ENCODE measurements around the gene NTRK2. TPM values are rescaled to one million over a fixed set of nuclear protein-coding genes. Genes with fewer than 3 reads are reported as not detected.
A peak's percentile ranks its signal among the peaks of the same experiment; 100 is the strongest.

Gene NTRK2
- polyA plus RNA-seq, 1 donor, result 17.6 TPM

DNA sequence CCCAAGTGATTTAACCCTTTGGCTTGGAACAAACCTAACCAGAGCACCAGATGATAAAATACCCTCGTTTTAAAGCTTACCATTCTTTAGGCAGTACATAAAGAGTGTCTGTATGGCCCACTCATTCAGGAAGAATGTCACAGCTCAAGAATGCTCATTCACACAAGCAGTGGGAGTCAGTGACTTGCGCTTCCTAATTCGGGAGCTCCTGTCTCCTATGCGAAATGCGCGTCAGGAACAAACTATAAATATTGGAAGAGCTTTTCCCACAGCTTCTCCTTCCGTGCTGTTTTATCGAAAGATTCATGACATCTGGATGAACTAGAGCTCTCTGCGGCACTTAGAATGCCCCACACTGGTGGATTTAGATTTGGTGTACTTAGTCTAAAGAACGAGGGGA is 66.6 kb downstream of the NTRK2 start:
- no peak for DNase-seq (ENCODE audit: low read depth)

DNA sequence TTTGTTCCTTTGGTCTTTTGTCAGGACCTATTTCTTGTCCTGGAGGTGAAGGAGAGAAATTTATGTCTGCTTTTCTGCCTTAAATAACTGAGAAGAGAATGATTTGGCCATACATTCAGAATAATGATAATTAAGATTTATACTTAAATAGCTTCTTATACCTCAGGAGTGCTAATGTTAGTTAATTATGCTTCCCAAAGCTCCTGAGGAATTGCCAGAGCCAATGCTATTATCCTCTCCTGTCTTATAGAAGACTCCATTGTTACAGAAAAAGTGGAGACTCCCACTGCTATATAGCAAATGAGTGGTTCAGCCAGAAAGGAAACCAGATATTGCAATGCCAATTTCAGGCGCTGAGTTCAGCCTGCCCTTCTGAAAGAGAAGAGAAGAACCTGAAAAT is 67.0 kb downstream of the NTRK2 start:
- no peak for DNase-seq (ENCODE audit: low read depth)

DNA sequence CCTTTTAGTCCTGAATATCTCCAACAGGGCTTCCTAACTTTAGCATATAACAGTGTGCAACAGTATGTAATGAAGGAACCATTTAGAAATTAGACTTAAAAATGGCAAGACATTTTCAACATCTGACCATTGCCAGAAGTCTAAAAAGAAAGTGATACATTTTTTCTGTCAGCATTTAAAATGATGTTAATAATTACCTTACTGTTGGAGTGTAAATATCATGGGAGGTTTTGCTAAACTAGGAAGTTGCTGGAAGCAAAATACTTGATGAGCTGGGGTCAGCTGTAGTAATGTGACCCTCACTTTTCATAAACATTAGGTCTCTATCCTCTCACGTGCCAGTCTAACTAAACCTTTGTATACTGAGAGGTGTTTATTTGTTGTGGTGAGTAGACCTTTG is 68.8 kb downstream of the NTRK2 start:
- no peak for DNase-seq (ENCODE audit: low read depth)

DNA sequence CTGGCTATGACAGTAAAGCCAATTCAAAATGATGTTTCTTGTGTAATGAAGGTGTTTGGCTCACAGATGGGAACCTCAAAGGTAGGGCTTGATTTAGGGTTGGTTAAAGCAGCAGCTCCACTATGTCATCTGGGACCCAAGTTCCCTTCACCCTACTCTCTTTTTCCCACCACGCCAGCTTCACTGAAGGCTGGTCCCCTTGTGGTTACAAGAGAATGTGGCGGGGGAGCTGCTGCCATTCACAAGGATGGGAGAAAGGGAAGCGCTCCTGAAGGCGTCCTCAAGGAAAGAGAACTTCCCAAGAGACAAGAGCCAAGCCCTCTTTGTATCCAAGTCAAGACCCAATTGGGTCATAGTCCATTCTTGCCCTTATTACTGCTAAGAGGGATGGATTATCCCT is 72.7 kb downstream of the NTRK2 start:
- DNase-seq (ENCODE audit: low read depth), result no peak

DNA sequence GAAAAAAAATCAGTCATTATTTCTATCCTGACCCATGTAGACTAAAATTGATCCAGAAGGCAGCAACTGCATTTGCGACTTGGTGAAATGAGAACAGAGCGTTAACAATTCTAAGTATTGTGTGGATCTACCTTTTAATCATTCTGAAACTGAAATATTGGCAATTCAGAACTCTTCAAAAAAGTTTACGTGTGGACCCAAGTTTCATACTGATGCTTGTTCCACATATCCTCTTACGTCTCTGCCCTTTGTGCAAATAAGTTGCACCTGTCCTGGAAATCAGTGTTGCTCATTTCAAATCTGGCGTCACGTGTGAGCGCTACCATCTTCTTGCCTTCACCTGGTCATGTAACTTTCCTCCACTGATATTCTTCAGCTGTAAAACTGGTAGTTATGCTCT is 74.7 kb downstream of the NTRK2 start:
- DNase-seq (ENCODE audit: low read depth), result no peak

DNA sequence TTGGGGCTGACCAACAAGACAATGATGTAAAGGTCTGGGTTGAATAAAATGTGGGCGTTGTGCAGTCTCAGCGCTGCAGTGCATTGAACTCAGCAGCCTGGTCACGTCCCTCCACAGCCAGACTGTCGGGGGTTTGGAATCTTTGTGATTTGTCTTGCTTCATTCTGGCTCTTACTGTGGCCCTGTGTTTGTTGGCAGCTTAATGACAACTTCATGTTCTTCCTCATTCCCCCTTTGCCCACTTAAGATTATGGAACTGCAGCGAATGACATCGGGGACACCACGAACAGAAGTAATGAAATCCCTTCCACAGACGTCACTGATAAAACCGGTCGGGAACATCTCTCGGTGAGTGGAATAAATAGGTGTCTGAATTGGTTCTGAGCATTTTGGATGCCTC is 75.2 kb downstream of the NTRK2 start:
- DNase-seq (ENCODE audit: low read depth), result no peak

DNA sequence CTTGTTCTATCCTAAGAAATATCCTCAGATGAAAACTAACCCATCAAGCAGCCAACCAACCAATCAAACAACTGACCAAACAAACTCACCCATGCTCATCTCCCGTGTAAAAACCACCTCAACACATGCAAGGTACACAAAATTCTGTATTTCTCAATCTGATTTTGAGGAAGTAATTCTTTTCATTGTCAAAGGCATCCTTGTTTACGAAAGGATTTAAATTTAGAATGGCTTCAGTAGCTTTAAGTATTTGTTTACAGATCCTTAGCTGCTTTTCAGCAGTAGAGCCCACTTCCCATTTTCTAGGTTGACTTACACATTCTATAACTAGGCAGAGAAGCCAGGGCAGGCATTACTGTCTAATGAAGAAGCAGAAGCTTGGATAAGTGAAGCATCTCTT is 78.6 kb downstream of the NTRK2 start:
- DNase-seq (ENCODE audit: low read depth), result no peak

DNA sequence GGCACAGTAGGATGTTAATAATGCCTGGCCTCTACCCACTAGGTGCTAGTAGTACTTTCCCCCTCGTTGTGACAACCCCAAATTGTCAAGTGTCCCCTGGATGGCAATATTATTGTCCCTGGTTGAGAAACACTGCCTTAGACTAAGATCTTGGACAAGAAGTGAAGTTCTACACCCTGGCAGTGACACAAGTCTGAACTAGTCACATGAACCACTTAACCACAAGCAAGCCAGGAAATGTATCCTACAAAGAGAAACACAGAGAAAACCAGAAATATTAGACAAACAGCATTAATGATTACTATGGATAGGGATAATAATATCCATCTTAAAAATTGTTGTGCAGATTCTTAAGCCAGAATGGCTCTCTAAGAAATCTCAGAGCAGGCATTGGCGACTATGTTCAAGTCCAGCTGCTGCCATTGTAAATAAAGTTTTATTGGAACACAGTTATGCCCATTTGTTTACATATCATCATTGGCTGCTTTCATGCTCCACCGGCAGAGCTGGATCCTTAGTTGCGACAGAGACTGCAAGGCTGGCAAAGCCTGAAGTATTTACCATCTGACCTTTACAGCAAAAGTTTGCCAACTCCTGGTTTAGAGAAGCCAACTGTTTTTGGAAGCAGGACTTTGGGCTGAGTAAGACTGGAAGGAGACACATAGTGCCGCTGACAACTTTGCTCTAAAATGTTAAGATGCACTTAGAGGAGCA is 80.8 kb downstream of the NTRK2 start:
- no peak for DNase-seq (ENCODE audit: low read depth)

DNA sequence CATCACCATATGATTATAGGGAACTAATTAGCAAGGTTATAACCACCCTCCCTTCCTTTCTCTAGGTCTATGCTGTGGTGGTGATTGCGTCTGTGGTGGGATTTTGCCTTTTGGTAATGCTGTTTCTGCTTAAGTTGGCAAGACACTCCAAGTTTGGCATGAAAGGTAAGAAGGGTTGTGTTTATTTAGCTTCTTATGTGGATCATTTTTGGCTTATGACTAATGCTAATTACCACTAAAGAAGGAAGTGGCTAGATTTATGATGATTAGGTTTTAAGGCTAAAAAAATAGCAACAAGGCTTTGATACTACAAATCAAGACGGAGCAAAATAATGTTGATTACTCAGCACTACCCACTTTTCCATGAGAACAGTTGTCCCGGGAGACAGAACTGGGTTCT is 82.4 kb downstream of the NTRK2 start:
- no peak for DNase-seq (ENCODE audit: low read depth)

DNA sequence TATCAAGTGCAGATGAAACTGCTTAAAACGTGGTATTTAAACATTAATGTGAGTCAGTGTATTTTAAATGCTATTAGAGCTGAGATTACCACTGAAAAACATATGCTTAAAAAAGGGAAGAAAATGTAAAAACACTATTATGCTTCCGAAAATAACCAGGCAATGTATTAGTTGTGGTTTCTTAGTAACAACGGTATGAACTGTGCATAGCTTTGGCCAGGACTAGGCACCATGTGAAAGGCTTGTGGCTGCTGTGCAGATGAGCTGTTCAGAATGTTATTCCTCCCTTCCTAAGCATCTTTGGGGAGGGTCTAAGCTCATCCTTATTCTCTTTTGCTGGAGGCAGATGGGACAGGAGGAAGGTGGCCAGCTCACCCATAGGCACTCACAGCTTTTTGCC is 84.9 kb downstream of the NTRK2 start:
- no peak for DNase-seq (ENCODE audit: low read depth)

DNA sequence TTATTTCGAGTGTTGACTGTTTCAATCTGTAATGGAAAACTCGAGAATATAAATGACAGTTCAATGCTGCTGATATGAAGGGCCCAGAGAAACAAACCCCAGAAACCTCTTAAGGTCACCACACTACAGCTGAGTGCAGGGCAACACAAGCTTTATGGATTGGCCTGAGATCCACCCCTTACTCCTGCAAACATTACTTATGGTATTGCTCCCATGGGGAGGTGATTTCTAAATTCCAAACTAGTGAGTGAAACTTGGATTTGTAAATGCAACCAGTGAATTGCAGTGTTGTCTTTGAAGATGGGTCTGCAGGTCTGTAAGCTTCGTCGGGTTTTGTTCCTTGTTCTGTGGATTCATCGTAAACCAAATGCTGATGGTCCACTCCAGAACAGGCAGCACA is 85.4 kb downstream of the NTRK2 start:
- DNase-seq (ENCODE audit: low read depth), result no peak

DNA sequence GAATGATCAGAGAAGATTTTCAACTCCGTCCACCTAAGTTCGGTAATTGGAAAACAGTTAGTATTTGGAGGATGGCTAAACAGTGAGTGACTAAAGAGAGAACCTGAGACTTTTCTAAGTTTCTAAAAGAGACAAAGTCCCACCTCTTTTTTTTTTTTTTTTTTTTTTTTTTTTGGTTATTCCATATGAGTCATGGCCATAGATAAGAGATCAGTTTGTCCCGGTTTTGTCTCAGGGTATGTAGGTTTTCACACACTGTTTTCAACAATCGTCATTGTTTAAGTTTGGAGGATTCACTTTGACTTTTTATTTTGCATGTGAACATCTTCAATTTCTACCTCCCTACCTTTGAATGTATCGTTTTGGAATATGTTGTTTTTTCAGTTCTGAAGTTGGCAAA is 85.9 kb downstream of the NTRK2 start:
- DNase-seq (ENCODE audit: low read depth), result no peak

DNA sequence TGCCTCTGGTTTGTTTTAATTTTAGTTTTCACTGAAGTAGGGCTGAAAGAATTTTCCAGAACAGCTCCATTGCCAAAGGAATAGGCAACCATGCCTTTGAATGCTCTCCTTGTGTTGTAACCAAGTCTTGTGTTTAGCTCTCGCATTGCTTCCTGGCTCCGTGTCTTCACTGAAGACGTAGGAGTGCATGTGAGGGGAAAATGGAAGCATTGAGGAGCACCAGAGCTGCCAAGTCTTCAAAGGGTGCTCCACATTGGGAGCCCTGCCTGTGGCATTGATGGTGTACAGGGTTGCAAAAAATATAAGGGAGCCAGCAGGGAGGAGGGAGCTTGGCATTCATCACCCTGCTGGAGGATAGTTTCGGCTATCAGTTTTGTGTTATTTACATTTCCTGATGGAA is 86.6 kb downstream of the NTRK2 start:
- no peak for DNase-seq (ENCODE audit: low read depth)

DNA sequence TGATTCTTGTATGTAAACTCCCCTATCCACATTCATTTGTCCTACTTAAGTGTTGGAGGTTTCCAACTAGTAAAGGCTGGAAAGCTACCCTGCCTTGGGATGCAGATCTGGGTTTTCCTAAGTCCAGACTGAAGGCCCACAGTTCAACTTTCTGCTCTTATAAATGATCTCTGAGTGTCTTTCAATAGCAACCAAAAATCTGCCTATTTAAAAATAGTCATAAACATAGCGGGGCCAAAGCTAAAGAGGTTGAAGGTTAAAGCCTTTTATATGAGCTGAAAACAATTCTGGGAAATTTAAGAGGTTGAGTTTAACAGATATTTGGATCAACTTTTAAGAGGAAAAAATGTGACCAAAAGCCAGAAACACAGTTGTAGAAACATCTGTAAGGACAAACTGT is 87.2 kb downstream of the NTRK2 start:
- DNase-seq (ENCODE audit: low read depth), result peak; percentile 91

DNA sequence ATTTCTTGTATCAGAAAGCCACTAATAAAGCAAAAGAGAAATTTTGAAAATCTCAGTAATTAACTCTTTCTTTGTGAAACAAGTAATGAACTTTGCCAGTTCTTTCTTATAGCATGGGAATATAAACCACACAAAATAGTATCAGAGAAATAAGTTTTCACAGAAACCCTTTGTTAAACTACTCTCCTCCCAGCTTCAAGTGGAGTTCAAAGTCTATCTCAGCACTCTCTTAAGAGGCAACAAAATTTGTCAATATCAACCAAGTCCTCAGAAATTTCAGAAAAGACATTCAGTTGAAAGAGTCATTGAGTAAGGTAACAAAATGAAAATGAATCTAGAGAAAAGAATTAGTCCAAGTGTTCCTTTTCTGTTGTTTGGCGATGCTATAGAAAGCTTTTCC is 89.3 kb downstream of the NTRK2 start:
- no peak for DNase-seq (ENCODE audit: low read depth)

DNA sequence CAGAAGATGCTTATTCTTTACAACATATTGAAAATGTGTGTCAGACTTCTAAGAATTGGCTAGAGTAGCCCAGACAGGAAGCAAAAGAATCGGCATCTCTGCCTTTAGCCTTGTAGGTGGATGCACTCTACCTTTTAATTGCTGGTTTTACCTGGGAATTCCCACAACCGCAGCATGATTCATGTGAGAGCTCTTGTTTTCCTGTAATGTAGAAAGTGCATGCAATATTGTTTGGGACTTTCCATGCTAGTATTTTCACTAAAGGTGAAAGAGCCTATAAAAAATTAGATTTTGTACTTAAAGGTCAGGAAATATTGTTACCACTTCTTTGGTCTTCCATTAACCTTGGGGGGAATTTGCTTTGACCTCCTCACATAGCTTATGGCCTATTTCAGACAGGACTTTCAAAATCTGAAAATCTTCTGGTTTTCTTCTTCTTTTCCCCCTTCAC is 89.8 kb downstream of the NTRK2 start:
- no peak for DNase-seq (ENCODE audit: low read depth)

DNA sequence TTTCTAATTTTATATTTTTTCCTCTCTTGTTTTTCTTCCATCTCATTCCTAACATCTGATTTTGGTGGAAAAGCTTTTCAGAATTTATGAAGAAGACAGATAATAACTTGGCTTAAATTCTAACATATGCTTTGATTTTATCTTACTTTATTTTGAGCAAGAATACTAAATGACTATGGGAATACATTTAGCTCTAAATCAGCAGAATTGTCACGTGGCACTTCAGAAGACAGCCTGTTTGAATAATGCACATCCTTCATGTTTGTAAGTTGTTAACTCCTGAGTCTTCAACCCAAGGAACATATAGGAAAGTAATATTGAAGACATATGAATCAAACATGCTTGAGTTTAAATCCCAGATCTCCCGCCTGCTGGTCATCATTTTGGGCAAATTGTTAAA is 90.3 kb downstream of the NTRK2 start:
- no peak for DNase-seq (ENCODE audit: low read depth)

DNA sequence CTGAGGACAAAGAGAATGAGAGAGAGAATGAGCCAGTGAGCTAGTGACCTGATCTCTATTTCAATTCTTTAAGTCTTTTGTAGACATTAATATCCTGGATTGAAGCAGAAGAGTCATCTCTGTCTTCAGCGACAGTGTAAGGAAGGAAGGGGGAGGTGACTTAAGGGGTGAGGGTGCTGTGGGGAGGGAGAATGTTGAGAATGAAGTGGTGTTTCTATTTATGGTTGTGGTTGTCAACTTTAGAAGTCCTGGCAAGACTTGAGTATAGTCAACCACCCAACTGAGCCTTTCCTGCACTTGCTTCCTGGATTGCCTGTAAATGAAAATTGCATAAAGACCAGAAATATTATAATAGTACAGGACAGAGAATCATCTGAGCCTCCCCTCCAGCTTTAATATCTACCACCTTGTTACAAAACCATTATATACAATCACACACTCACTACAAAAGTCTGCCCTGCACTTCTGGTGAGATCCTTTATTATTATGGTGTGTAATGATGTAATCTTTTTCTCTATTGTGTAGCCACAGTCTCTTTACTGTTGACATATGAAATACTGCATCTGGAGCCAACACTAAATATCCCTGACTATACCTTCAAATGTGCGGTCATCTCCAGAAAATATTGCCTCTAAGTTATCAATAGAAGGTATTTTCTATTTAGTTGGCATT is 91.7 kb downstream of the NTRK2 start:
- no peak for DNase-seq (ENCODE audit: low read depth)

DNA sequence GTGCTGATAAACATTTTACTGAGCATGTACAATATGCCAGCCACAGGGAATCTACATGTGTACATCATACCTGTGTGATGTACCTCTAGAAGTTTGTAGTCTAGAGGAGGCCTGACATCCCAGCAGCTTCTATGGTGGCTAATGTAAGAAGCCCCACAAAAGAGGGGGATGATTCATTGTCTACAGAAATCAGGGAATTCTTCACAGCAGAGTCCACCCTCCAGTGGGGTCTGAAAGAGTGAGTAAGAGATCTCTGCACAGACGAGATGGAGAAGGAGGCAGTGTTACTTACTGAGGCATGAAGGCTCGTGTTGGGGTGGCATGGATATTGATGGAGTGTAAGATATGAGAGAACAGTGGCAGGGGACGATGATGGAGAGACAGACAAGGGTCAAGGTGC is 103.0 kb downstream of the NTRK2 start:
- no peak for DNase-seq (ENCODE audit: low read depth)

DNA sequence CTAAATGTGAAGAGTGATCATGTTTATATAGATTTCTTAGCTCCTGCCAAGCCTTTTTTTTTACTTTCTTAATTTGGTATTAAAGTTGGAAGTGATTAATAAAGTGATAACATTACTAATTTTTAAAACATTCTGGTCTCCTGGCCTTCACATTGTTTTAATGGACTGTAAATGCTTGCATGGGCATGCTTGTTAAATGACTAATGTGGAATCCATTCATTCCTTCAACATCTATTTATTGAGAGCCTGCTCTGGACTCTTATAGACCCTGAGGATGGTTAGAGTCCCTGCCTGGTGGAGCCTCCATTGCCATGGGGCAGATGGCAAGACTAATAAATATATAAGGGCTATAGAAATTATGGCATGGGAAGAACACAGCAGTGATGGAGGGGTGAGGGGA is 103.5 kb downstream of the NTRK2 start:
- DNase-seq (ENCODE audit: low read depth), result no peak

DNA sequence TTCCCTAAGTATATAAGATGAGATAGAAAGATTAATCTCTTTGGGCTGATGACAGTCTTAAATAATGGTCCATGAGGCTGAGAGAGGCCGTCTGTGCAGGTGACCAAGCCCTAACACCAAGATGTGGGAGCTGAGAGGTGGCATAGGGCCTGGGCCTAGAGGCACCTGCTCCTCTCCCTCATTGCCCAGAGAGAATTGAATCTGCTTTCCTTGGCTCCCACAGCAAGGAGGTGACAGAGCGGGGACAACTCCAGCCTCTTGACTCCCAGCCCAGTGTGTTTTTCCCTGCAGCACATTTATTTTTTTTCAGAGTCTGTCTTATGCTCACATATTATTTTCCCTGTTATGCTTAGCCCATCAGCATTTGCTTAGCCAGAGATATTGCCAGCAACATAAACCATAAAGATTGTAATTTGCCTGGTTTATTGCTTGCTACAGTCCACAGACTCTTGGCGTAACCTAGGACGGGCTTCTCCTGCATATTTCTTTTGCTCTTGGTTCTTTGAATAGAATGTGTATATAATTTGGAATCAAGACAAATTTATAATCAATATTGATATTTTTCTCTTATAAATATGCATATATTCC is 105.6 kb downstream of the NTRK2 start:
- no peak for DNase-seq (ENCODE audit: low read depth)

DNA sequence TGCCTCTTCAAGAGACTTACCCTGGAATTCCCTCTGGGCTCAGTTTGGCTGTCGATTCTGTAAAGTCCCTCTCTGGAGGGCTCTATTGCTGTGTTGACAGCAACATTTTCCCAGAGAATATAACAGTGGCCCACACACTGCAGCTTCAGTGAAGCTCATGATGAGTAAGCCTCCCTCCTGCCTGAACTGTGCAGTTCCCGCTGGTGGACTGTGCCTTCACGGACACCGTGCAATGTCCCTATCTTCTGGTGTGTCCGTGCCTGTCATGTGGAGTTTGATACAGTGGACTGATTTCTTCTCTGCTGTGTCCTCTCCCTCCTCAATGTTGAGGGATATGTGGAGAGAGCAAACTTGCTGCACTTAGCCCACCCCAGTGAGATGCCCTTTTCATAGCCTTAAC is 109.0 kb downstream of the NTRK2 start:
- DNase-seq (ENCODE audit: low read depth), result no peak

DNA sequence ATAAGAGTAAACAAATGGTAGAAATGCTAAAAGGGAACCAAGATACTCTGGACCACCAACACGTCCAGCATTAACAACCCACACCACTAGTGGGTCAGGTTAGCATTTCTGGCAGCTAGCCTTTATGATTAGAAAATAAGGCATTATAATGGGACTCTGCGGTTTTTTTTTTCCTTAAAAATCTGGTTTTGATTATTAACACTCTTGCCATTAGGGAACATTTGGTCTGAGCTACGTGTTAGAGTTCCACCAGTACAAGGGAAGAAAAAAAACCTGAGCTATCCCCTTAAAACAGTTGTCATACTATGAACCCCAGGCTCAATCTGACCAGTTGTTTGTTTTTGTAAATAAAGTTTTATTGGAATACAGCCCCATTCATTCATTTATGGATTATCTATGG is 110.4 kb downstream of the NTRK2 start:
- DNase-seq (ENCODE audit: low read depth), result no peak
